ENCODE measurements around the gene IFT57.

GRCh38 chr3:108157273-108157672, 65.0 kb downstream of the IFT57 start:
- TF ChIP-seq, protein P1, sequence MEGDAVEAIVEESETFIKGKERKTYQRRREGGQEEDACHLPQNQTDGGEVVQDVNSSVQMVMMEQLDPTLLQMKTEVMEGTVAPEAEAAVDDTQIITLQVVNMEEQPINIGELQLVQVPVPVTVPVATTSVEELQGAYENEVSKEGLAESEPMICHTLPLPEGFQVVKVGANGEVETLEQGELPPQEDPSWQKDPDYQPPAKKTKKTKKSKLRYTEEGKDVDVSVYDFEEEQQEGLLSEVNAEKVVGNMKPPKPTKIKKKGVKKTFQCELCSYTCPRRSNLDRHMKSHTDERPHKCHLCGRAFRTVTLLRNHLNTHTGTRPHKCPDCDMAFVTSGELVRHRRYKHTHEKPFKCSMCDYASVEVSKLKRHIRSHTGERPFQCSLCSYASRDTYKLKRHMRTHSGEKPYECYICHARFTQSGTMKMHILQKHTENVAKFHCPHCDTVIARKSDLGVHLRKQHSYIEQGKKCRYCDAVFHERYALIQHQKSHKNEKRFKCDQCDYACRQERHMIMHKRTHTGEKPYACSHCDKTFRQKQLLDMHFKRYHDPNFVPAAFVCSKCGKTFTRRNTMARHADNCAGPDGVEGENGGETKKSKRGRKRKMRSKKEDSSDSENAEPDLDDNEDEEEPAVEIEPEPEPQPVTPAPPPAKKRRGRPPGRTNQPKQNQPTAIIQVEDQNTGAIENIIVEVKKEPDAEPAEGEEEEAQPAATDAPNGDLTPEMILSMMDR (tag by site-specific recombination; IDR thresholded peaks at IDR 0.05) = no peak
- no peak for TF ChIP-seq KLF10 (tag by site-specific recombination; IDR thresholded peaks at IDR 0.05)
- TF ChIP-seq, protein P2, sequence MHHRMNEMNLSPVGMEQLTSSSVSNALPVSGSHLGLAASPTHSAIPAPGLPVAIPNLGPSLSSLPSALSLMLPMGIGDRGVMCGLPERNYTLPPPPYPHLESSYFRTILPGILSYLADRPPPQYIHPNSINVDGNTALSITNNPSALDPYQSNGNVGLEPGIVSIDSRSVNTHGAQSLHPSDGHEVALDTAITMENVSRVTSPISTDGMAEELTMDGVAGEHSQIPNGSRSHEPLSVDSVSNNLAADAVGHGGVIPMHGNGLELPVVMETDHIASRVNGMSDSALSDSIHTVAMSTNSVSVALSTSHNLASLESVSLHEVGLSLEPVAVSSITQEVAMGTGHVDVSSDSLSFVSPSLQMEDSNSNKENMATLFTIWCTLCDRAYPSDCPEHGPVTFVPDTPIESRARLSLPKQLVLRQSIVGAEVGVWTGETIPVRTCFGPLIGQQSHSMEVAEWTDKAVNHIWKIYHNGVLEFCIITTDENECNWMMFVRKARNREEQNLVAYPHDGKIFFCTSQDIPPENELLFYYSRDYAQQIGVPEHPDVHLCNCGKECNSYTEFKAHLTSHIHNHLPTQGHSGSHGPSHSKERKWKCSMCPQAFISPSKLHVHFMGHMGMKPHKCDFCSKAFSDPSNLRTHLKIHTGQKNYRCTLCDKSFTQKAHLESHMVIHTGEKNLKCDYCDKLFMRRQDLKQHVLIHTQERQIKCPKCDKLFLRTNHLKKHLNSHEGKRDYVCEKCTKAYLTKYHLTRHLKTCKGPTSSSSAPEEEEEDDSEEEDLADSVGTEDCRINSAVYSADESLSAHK (tag by site-specific recombination; IDR thresholded peaks at IDR 0.05) = no peak

Measured in HEK293 (cell line).